ENCODE measurements around the gene RIOK3.
"Not testable (repeated sequence)": the region's sequence is repeated elsewhere in the genome, so short reads cannot be mapped to it uniquely, and the experiment has no call there.

Gene RIOK3

GRCh38 chr18:23504720-23505119 is 51.6 kb downstream of the RIOK3 start:
- Histone ChIP-seq H3K4me3 (ENCODE audit: insufficient read depth, low read depth, low read length, poor library complexity, severe bottlenecking) (peak overlapping the region; percentile 77), H3K27ac (ENCODE audit: insufficient read depth, low read length, poor library complexity, severe bottlenecking) (peak overlapping the region; percentile 91), H3K36me3 (ENCODE audit: control insufficient read depth, insufficient read depth, low read length) (peaks cover 16% of the 10 kb centered on the region), H3K4me1 (ENCODE audit: control insufficient read depth, insufficient read depth, low read length, poor library complexity, severe bottlenecking) (peaks cover 19% of the 10 kb centered on the region), H3K27me3 (replicated peaks; ENCODE audit: control insufficient read depth, insufficient read depth, low read length, poor library complexity, severe bottlenecking) (no peaks in the 10 kb centered on the region), H3K9me3 (ENCODE audit: control insufficient read depth, low read length) (no peaks in the 10 kb centered on the region)
- no peak for DNase-seq

GRCh38 chr18:23506393-23506792 is 53.3 kb downstream of the RIOK3 start:
- Histone ChIP-seq H3K27ac (ENCODE audit: insufficient read depth, low read length, poor library complexity, severe bottlenecking) (no peak overlapping the region), H3K36me3 (ENCODE audit: control insufficient read depth, insufficient read depth, low read length) (peaks cover 31% of the 10 kb centered on the region), H3K4me1 (ENCODE audit: control insufficient read depth, insufficient read depth, low read length, poor library complexity, severe bottlenecking) (peaks cover 19% of the 10 kb centered on the region), H3K4me3 (ENCODE audit: insufficient read depth, low read depth, low read length, poor library complexity, severe bottlenecking) (no peak overlapping the region), H3K27me3 (replicated peaks; ENCODE audit: control insufficient read depth, insufficient read depth, low read length, poor library complexity, severe bottlenecking) (no peaks in the 10 kb centered on the region), H3K9me3 (ENCODE audit: control insufficient read depth, low read length) (no peaks in the 10 kb centered on the region)
- no peak for DNase-seq

- not testable (repeated sequence) for DNase-seq; H3K4me1 ChIP-seq (ENCODE audit: control insufficient read depth, insufficient read depth, low read length, poor library complexity, severe bottlenecking); H3K9me3 ChIP-seq (ENCODE audit: control insufficient read depth, low read length); H3K27me3 ChIP-seq (replicated peaks; ENCODE audit: control insufficient read depth, insufficient read depth, low read length, poor library complexity, severe bottlenecking); H3K27ac ChIP-seq (ENCODE audit: insufficient read depth, low read length, poor library complexity, severe bottlenecking); H3K4me3 ChIP-seq (ENCODE audit: insufficient read depth, low read depth, low read length, poor library complexity, severe bottlenecking)
- peaks cover 42% of the 10 kb centered on the region for H3K36me3 ChIP-seq (ENCODE audit: control insufficient read depth, insufficient read depth, low read length)
Observed at GRCh38 chr18:23510923-23511322, 57.8 kb downstream of the RIOK3 start.

GRCh38 chr18:23512216-23512615 is 59.1 kb downstream of the RIOK3 start:
- not testable (repeated sequence) for H3K27ac ChIP-seq (ENCODE audit: insufficient read depth, low read length, poor library complexity, severe bottlenecking)

GRCh38 chr18:23512641-23513040 is 59.6 kb downstream of the RIOK3 start:
- Histone ChIP-seq H3K4me3 (ENCODE audit: insufficient read depth, low read depth, low read length, poor library complexity, severe bottlenecking) (no peak overlapping the region), H3K36me3 (ENCODE audit: control insufficient read depth, insufficient read depth, low read length) (peaks cover 45% of the 10 kb centered on the region)

More at GRCh38 chr18:23512216-23512615, 59.1 kb downstream of the RIOK3 start:
- not testable (repeated sequence) for H3K4me3 ChIP-seq (ENCODE audit: insufficient read depth, low read depth, low read length, poor library complexity, severe bottlenecking); H3K9me3 ChIP-seq (ENCODE audit: control insufficient read depth, low read length); H3K27me3 ChIP-seq (replicated peaks; ENCODE audit: control insufficient read depth, insufficient read depth, low read length, poor library complexity, severe bottlenecking); H3K4me1 ChIP-seq (ENCODE audit: control insufficient read depth, insufficient read depth, low read length, poor library complexity, severe bottlenecking); DNase-seq
- H3K36me3 ChIP-seq (ENCODE audit: control insufficient read depth, insufficient read depth, low read length) = peaks cover 44% of the 10 kb centered on the region

GRCh38 chr18:23515911-23516546 is 62.9 kb downstream of the RIOK3 start:
- H3K27ac ChIP-seq (ENCODE audit: insufficient read depth, low read length, poor library complexity, severe bottlenecking) = no peak overlapping the region
- no peaks in the 10 kb centered on the region for H3K9me3 ChIP-seq (ENCODE audit: control insufficient read depth, low read length)
- H3K36me3 ChIP-seq (ENCODE audit: control insufficient read depth, insufficient read depth, low read length) = peaks cover 57% of the 10 kb centered on the region
- no peaks in the 10 kb centered on the region for H3K27me3 ChIP-seq (replicated peaks; ENCODE audit: control insufficient read depth, insufficient read depth, low read length, poor library complexity, severe bottlenecking)
- peak; percentile 51 to 64 (median 52) for DNase-seq
- no peaks in the 10 kb centered on the region for H3K4me1 ChIP-seq (ENCODE audit: control insufficient read depth, insufficient read depth, low read length, poor library complexity, severe bottlenecking)
- no peak overlapping the region for H3K4me3 ChIP-seq (ENCODE audit: insufficient read depth, low read depth, low read length, poor library complexity, severe bottlenecking)

More at GRCh38 chr18:23512641-23513040, 59.6 kb downstream of the RIOK3 start:
- no peak for DNase-seq
- Histone ChIP-seq H3K4me1 (ENCODE audit: control insufficient read depth, insufficient read depth, low read length, poor library complexity, severe bottlenecking) (no peaks in the 10 kb centered on the region), H3K9me3 (ENCODE audit: control insufficient read depth, low read length) (no peaks in the 10 kb centered on the region), H3K27me3 (replicated peaks; ENCODE audit: control insufficient read depth, insufficient read depth, low read length, poor library complexity, severe bottlenecking) (no peaks in the 10 kb centered on the region), H3K27ac (ENCODE audit: insufficient read depth, low read length, poor library complexity, severe bottlenecking) (no peak overlapping the region)

GRCh38 chr18:23519734-23520133 is 66.6 kb downstream of the RIOK3 start:
- Histone ChIP-seq H3K27me3 (replicated peaks; ENCODE audit: control insufficient read depth, insufficient read depth, low read length, poor library complexity, severe bottlenecking) (no peaks in the 10 kb centered on the region), H3K4me3 (ENCODE audit: insufficient read depth, low read depth, low read length, poor library complexity, severe bottlenecking) (no peak overlapping the region), H3K36me3 (ENCODE audit: control insufficient read depth, insufficient read depth, low read length) (peaks cover 82% of the 10 kb centered on the region), H3K9me3 (ENCODE audit: control insufficient read depth, low read length) (no peaks in the 10 kb centered on the region), H3K27ac (ENCODE audit: insufficient read depth, low read length, poor library complexity, severe bottlenecking) (no peak overlapping the region), H3K4me1 (ENCODE audit: control insufficient read depth, insufficient read depth, low read length, poor library complexity, severe bottlenecking) (no peaks in the 10 kb centered on the region)
- DNase-seq = no peak

- Histone ChIP-seq H3K4me3 (ENCODE audit: insufficient read depth, low read depth, low read length, poor library complexity, severe bottlenecking) (no peak overlapping the region), H3K36me3 (ENCODE audit: control insufficient read depth, insufficient read depth, low read length) (peaks cover 83% of the 10 kb centered on the region), H3K27me3 (replicated peaks; ENCODE audit: control insufficient read depth, insufficient read depth, low read length, poor library complexity, severe bottlenecking) (no peaks in the 10 kb centered on the region), H3K9me3 (ENCODE audit: control insufficient read depth, low read length) (no peaks in the 10 kb centered on the region), H3K4me1 (ENCODE audit: control insufficient read depth, insufficient read depth, low read length, poor library complexity, severe bottlenecking) (no peaks in the 10 kb centered on the region), H3K27ac (ENCODE audit: insufficient read depth, low read length, poor library complexity, severe bottlenecking) (no peak overlapping the region)
- no peak for DNase-seq
Observed at GRCh38 chr18:23521271-23521670, 68.2 kb downstream of the RIOK3 start.

GRCh38 chr18:23521907-23522306 is 68.8 kb downstream of the RIOK3 start:
- DNase-seq = no peak
- Histone ChIP-seq H3K36me3 (ENCODE audit: control insufficient read depth, insufficient read depth, low read length) (peaks cover 83% of the 10 kb centered on the region), H3K9me3 (ENCODE audit: control insufficient read depth, low read length) (no peaks in the 10 kb centered on the region), H3K27me3 (replicated peaks; ENCODE audit: control insufficient read depth, insufficient read depth, low read length, poor library complexity, severe bottlenecking) (no peaks in the 10 kb centered on the region), H3K4me1 (ENCODE audit: control insufficient read depth, insufficient read depth, low read length, poor library complexity, severe bottlenecking) (no peaks in the 10 kb centered on the region), H3K27ac (ENCODE audit: insufficient read depth, low read length, poor library complexity, severe bottlenecking) (no peak overlapping the region), H3K4me3 (ENCODE audit: insufficient read depth, low read depth, low read length, poor library complexity, severe bottlenecking) (no peak overlapping the region)

GRCh38 chr18:23523429-23524212 is 70.5 kb downstream of the RIOK3 start:
- H3K4me1 ChIP-seq (ENCODE audit: control insufficient read depth, insufficient read depth, low read length, poor library complexity, severe bottlenecking) = no peaks in the 10 kb centered on the region
- H3K4me3 ChIP-seq (ENCODE audit: insufficient read depth, low read depth, low read length, poor library complexity, severe bottlenecking) = no peak overlapping the region

More at GRCh38 chr18:23523429-23524212, 70.5 kb downstream of the RIOK3 start:
- no peaks in the 10 kb centered on the region for H3K27me3 ChIP-seq (replicated peaks; ENCODE audit: control insufficient read depth, insufficient read depth, low read length, poor library complexity, severe bottlenecking)
- no peak overlapping the region for H3K27ac ChIP-seq (ENCODE audit: insufficient read depth, low read length, poor library complexity, severe bottlenecking)
- peaks cover 88% of the 10 kb centered on the region for H3K36me3 ChIP-seq (ENCODE audit: control insufficient read depth, insufficient read depth, low read length)
- H3K9me3 ChIP-seq (ENCODE audit: control insufficient read depth, low read length) = no peaks in the 10 kb centered on the region
- no peak for DNase-seq
